GM12878 (cell line): ENCODE measurements around the gene ENOX2.

ENCODE experiments used
- CEBPB ChIP-seq, 2 experiments: fragments of 150-350 bp in 1 of 2; IDR thresholded peaks; 2 replicates each; pipeline ENCODE4 v1.6.1; 2012 to 2014; ENCODE audit warnings: low read depth in 2 of 2, low read length in 2 of 2, borderline replicate concordance in 1 of 2, inconsistent platforms in 1 of 2
- CHD2 ChIP-seq: IDR thresholded peaks from 2 replicates; pipeline ENCODE4 v1.6.1; 2011; ENCODE audit warnings: low read depth, low read length, improper control_type of control experiment, borderline replicate concordance
- CTCF ChIP-seq, 3 experiments: IDR thresholded peaks in 2 of 3; conservative IDR thresholded peaks in 1 of 3; 2 replicates each; pipeline ENCODE4 v1.5.1; 2011; ENCODE audit warnings: low read depth in 3 of 3, low read length in 3 of 3, mild to moderate bottlenecking in 3 of 3, control low read depth in 2 of 3, moderate library complexity in 2 of 3, inconsistent platforms in 1 of 3, mixed read lengths in 1 of 3; ENCODE audit not compliant: control insufficient read depth in 2 of 3, insufficient read depth in 1 of 3; ENCODE audit errors: extremely low read depth in 1 of 3
- GATAD2B ChIP-seq: fragments of 450-650 bp; conservative IDR thresholded peaks from 2 replicates; pipeline ENCODE4 v1.6.1; 2017; ENCODE audit warnings: low read depth, mild to moderate bottlenecking, moderate library complexity
- RCOR1 ChIP-seq: conservative IDR thresholded peaks from 2 replicates; pipeline ENCODE4 v1.6.1; 2012; ENCODE audit warnings: low read depth, low read length, improper control_type of control experiment
- RFX5 ChIP-seq: IDR thresholded peaks from 2 replicates; pipeline ENCODE4 v1.6.1; 2011; ENCODE audit warnings: low read depth, low read length, improper control_type of control experiment
- SUZ12 ChIP-seq: fragments of 200-600 bp; sonication (generic); IDR thresholded peaks from one replicate; pipeline ENCODE4 v1.6.1; 2018; ENCODE audit warnings: antibody characterized with exemption, mild to moderate bottlenecking; ENCODE audit not compliant: unreplicated experiment
- TAF1 ChIP-seq: IDR thresholded peaks from 2 replicates; pipeline ENCODE4 v1.6.1; 2011; ENCODE audit warnings: mild to moderate bottlenecking, low read depth, low read length, borderline replicate concordance
- YY1 ChIP-seq: IDR thresholded peaks from 2 replicates; pipeline ENCODE4 v1.6.1; 2011; ENCODE audit warnings: low read depth, mild to moderate bottlenecking, low read length

- TF ChIP-seq RFX5 (no peak), CEBPB (IDR thresholded peaks at IDR 0.05; ENCODE audit: borderline replicate concordance in 1 of 2, low read depth in 2 of 2, low read length in 2 of 2) (no peak), GATAD2B (no peak), CHD2 (no peak), SUZ12 (no peak), YY1 (no peak), CTCF (IDR thresholded peaks at IDR 0.05 in 2 of 3, conservative IDR thresholded peaks at IDR 0.05 in 1 of 3; ENCODE audit: control insufficient read depth in 2 of 3, extremely low read depth in 1 of 3, insufficient read depth in 1 of 3, low read depth in 3 of 3, low read length in 3 of 3) (no peak), TAF1 (no peak), RCOR1 (no peak)
These were observed 202.4 kb downstream of the ENOX2 start for GRCh38 chrX:130700629-130701028.
